Sigmoid colon (tissue), 7 donors: Measurements from ENCODE around the gene CNTROB. TPM values are rescaled to one million over a fixed set of nuclear protein-coding genes. Genes with fewer than 3 reads are reported as not detected.

ENCODE experiments used
- DNase-seq: peaks from one replicate; pipeline ENCODE4 v3.0.0-alpha.2; 2019
- H3K27ac ChIP-seq, 4 donors: fragments of 200-600 bp; sonication (generic); one replicate each; pipeline ENCODE4 v1.5.1; 2016 to 2019; ENCODE audit warnings: mild to moderate bottlenecking in 1 of 4
- H3K27me3 ChIP-seq, 3 donors: fragments of 200-600 bp; sonication (generic); one replicate each; pipeline ENCODE4 v1.5.1; 2019; ENCODE audit warnings: mild to moderate bottlenecking in 1 of 3
- H3K36me3 ChIP-seq, 4 donors: fragments of 200-600 bp; sonication (generic); one replicate each; pipeline ENCODE4 v1.5.1; 2016 to 2019
- H3K4me1 ChIP-seq, 4 donors: fragments of 200-600 bp; sonication (generic); one replicate each; pipeline ENCODE4 v1.5.1; 2017 to 2019
- H3K4me3 ChIP-seq, 4 donors: fragments of 200-600 bp; sonication (generic); one replicate each; pipeline ENCODE4 v1.5.1; 2017 to 2019; ENCODE audit warnings: mild to moderate bottlenecking in 2 of 4, moderate library complexity in 1 of 4
- H3K9me3 ChIP-seq, 4 donors: fragments of 200-600 bp in 3 of 4; sonication (generic) in 3 of 4; one replicate each; pipeline versions ENCODE4 v1.5.1 to v1.6.1; 2013 to 2019
- EP300 ChIP-seq, 4 donors: sonication (generic); formaldehyde crosslinking; IDR thresholded peaks; one replicate each; pipeline ENCODE4 v1.6.1; 2017; ENCODE audit warnings: antibody characterized with exemption in 4 of 4
- POLR2A ChIP-seq, 2 donors: fragments of 450-650 bp; IDR thresholded peaks; one replicate each; pipeline ENCODE4 v1.6.1; 2016; ENCODE audit warnings: antibody characterized with exemption in 2 of 2, mild to moderate bottlenecking in 2 of 2, moderate library complexity in 2 of 2
- POLR2AphosphoS5 ChIP-seq, 4 donors: sonication (generic); formaldehyde crosslinking; IDR thresholded peaks; one replicate each; pipeline ENCODE4 v1.6.1; 2017; ENCODE audit warnings: antibody characterized with exemption in 4 of 4
- WGBS, 2 donors: extraction: QIAGEN DNeasy Blood & Tissue Kit; methylation state at CpG; one replicate each; pipeline ENCODE4 v1.1.7; 2013; 5-methylcytosine and 5-hydroxymethylcytosine counted together
- intact Hi-C: fragments of 100-400 bp; cut with DNase I; formaldehyde crosslinking; loops from one replicate; pipeline ENCODE4 v1.15.1; 2023
- polyA plus RNA-seq, 3 donors: library from polyadenylated mRNA; stranded (reverse); fragments of 200-250 nt; gene quantifications; one replicate each; pipeline ENCODE4 v1.2.3, GENCODE V29; 2013
- total RNA-seq, 4 donors: library from RNA; depleted of rRNA; stranded (reverse); fragments of >200 nt; gene quantifications; one replicate each; pipeline ENCODE4 v1.1.0, GENCODE V29; 2016
- TF ChIP-seq, protein P1 (sequence below), 4 experiments: fragments of 450-650 bp in 3 of 4; fragments of 200-600 bp in 1 of 4; IDR thresholded peaks; one replicate each; pipeline ENCODE4 v1.5.1; 2016 to 2019; ENCODE audit warnings: antibody characterized with exemption in 4 of 4, mild to moderate bottlenecking in 3 of 4, moderate library complexity in 2 of 4
- donor health status: healthy with polysubstance abuse.
- donor health status: Bipolar disorder and iron deficiency.
- donor health status: healthy.

The CNTROB gene
- total and polyA plus RNA-seq, 7 donors = 11.8 to 40.4 (median 20.6) TPM

GRCh38 chr17:7888184-7888920, 43.7 kb upstream of the CNTROB start, which contains the start of gene CHD3:
Gene CHD3 (plus strand): TSS chr17:7888789. CDS start chr17:7889001, 212 bp downstream.
- H3K27me3 ChIP-seq = no peaks in the 10 kb centered on the region
- peaks cover 0 to 31% (median 18%) of the 10 kb centered on the region in 4 donors for H3K36me3 ChIP-seq
- intact Hi-C loops = loop anchor here (2.0 kb wide), 2 partner anchors 32 to 44 kb away; partner anchors contain the start of genes CNTROB and NAA38
- peaks cover 0 to 62% (median 53%) of the 10 kb centered on the region in 4 donors for H3K4me1 ChIP-seq
- TF ChIP-seq POLR2AphosphoS5 (IDR thresholded peaks at IDR 0.05) = no peak
- no peak for TF ChIP-seq POLR2A (IDR thresholded peaks at IDR 0.05)
- TF ChIP-seq EP300 (IDR thresholded peaks at IDR 0.05) = no peak
- TF ChIP-seq, protein P1, sequence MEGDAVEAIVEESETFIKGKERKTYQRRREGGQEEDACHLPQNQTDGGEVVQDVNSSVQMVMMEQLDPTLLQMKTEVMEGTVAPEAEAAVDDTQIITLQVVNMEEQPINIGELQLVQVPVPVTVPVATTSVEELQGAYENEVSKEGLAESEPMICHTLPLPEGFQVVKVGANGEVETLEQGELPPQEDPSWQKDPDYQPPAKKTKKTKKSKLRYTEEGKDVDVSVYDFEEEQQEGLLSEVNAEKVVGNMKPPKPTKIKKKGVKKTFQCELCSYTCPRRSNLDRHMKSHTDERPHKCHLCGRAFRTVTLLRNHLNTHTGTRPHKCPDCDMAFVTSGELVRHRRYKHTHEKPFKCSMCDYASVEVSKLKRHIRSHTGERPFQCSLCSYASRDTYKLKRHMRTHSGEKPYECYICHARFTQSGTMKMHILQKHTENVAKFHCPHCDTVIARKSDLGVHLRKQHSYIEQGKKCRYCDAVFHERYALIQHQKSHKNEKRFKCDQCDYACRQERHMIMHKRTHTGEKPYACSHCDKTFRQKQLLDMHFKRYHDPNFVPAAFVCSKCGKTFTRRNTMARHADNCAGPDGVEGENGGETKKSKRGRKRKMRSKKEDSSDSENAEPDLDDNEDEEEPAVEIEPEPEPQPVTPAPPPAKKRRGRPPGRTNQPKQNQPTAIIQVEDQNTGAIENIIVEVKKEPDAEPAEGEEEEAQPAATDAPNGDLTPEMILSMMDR (IDR thresholded peaks at IDR 0.05) = no peak
- WGBS, 2 donors = 8 to 32% methylated on average over 18 of the region's 18 CpGs
- no peak for DNase-seq
- no peaks in the 10 kb centered on the region for H3K9me3 ChIP-seq
- H3K4me3 ChIP-seq = peak within 1 kb of the TSS in 3 of 4 donors; percentile 89 to 94 (median 89)
- peak within 1 kb of the TSS; percentile 93 to 98 (median 95) for H3K27ac ChIP-seq

GRCh38 chr17:7889166-7889955, 42.6 kb upstream of the CNTROB start:
- Histone ChIP-seq H3K36me3 (peaks cover 9 to 41% (median 28%) of the 10 kb centered on the region in 4 donors), H3K27me3 (no peaks in the 10 kb centered on the region), H3K4me1 (peaks cover 0 to 53% (median 46%) of the 10 kb centered on the region in 4 donors), H3K27ac (peak overlapping the region; percentile 93 to 98 (median 95)), H3K4me3 (peak overlapping the region in 2 of 4 donors; percentile 10 to 25), H3K9me3 (no peaks in the 10 kb centered on the region)
- intact Hi-C loops = loop anchor here (2.0 kb wide), 2 partner anchors 33 to 43 kb away; partner anchors contain the start of genes CNTROB and NAA38
- DNase-seq = peak; percentile 99
- TF ChIP-seq POLR2A (IDR thresholded peaks at IDR 0.05) = no peak
- TF ChIP-seq, protein P1 (IDR thresholded peaks at IDR 0.05) = peak; percentile 60 to 77 (median 70)
- peak in 2 of 4 donors; percentile 43 to 95 for TF ChIP-seq EP300 (IDR thresholded peaks at IDR 0.05)
- TF ChIP-seq POLR2AphosphoS5 (IDR thresholded peaks at IDR 0.05) = peak; percentile 79 to 97 (median 92)
- 30 to 48% methylated on average over 11 of the region's 11 CpGs for WGBS, 2 donors

- Histone ChIP-seq H3K27me3 (no peaks in the 10 kb centered on the region), H3K4me1 (peaks cover 0 to 27% (median 22%) of the 10 kb centered on the region in 4 donors), H3K4me3 (no peak overlapping the region), H3K36me3 (peaks cover 17 to 81% (median 62%) of the 10 kb centered on the region in 4 donors), H3K9me3 (no peaks in the 10 kb centered on the region), H3K27ac (no peak overlapping the region)
- intact Hi-C loops = loop anchor here (10.0 kb wide), 1 partner anchor 69 kb away; no protein-coding TSS in a partner anchor
- WGBS, 2 donors = 91 to 93% methylated on average over 15 of the region's 15 CpGs
- TF ChIP-seq POLR2AphosphoS5 (IDR thresholded peaks at IDR 0.05) (no peak), POLR2A (IDR thresholded peaks at IDR 0.05) (no peak), EP300 (IDR thresholded peaks at IDR 0.05) (no peak)
- TF ChIP-seq, protein P1 (IDR thresholded peaks at IDR 0.05) = no peak
- DNase-seq = no peak
Observed at GRCh38 chr17:7893187-7893880, 38.7 kb upstream of the CNTROB start.

DNA sequence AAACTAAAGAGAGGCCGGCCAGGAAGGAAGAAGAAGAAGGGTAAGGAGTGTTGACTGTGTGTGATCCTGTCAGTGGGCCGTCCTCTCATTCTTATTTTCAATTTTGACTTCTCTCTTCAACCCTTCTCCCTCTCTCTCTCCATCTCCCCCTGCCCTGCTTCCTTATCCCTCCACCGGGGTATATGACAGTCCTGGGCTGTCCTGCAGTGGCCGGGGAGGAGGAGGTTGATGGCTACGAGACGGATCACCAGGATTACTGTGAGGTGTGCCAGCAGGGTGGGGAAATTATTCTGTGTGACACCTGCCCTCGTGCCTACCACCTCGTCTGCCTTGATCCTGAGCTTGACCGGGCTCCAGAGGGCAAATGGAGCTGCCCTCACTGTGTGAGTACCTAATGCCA, 37.8 kb upstream of the CNTROB start:
- Histone ChIP-seq H3K27me3 (no peaks in the 10 kb centered on the region), H3K27ac (no peak overlapping the region), H3K4me3 (no peak overlapping the region), H3K36me3 (peaks cover 19 to 89% (median 71%) of the 10 kb centered on the region in 4 donors), H3K4me1 (peaks cover 0 to 18% (median 13%) of the 10 kb centered on the region in 4 donors), H3K9me3 (no peaks in the 10 kb centered on the region)
- intact Hi-C loops = loop anchor here (10.0 kb wide), 1 partner anchor 69 kb away; no protein-coding TSS in a partner anchor
- no peak for DNase-seq
- TF ChIP-seq POLR2AphosphoS5 (IDR thresholded peaks at IDR 0.05) (no peak), EP300 (IDR thresholded peaks at IDR 0.05) (no peak)
- TF ChIP-seq, protein P1 (IDR thresholded peaks at IDR 0.05) = no peak
- WGBS, 2 donors = 88 to 94% methylated on average over 9 of the region's 9 CpGs
